H1 (cell line): ENCODE data around the gene EYA2. TPM values are rescaled to one million over a fixed set of nuclear protein-coding genes. Genes with fewer than 3 reads are reported as not detected.

Experiments used
- CTCF ChIA-PET: fragments of 300-600 bp; sonication (Branson Sonifier 250); formaldehyde crosslinking; loops from one replicate; lab custom pipeline; 2021; ENCODE audit not compliant: partially characterized antibody; lab: Charles Lee
- POLR2A ChIA-PET: fragments of 300-600 bp; sonication (Branson Sonifier 250); formaldehyde crosslinking; loops from one replicate; lab custom pipeline; 2021; ENCODE audit warnings: inconsistent platforms; ENCODE audit not compliant: partially characterized antibody; lab: Charles Lee
- DNase-seq, 2 experiments: peaks; one replicate each; pipeline versions ENCODE4 v3.0.0 to v3.0.0-alpha.2; 2010 to 2022; ENCODE audit warnings: low spot score in 2 of 2, low read depth in 1 of 2, mixed read lengths in 1 of 2
- FAIRE-seq: peaks from 2 replicates; lab custom pipeline; 2011; peaks lifted over from hg19 to GRCh38; lab: Jason Lieb, UNC
- H2AFZ ChIP-seq: 2 replicates; pipeline ENCODE4 v1.8.1; 2012; ENCODE audit warnings: low read length, inconsistent platforms
- H2AK5ac ChIP-seq: 2 replicates; pipeline ENCODE4 v1.6.1; 2013; ENCODE audit warnings: low read depth, low read length
- H2BK120ac ChIP-seq: replicated peaks from 2 replicates; pipeline ENCODE3; 2013; ENCODE audit warnings: low read depth, low read length, inconsistent platforms
- H2BK12ac ChIP-seq: 2 replicates; pipeline ENCODE4 v1.6.1; 2013; ENCODE audit warnings: low read depth, low read length
- H2BK15ac ChIP-seq: 2 replicates; pipeline ENCODE4 v1.6.1; 2013; ENCODE audit warnings: low read length
- H2BK20ac ChIP-seq: 2 replicates; pipeline ENCODE4 v1.6.1; 2013; ENCODE audit warnings: low read length
- H2BK5ac ChIP-seq: 2 replicates; pipeline ENCODE4 v1.6.1; 2013; ENCODE audit warnings: low read depth, low read length
- H3K14ac ChIP-seq: 2 replicates; pipeline ENCODE4 v1.6.1; 2013; ENCODE audit warnings: inconsistent platforms; ENCODE audit not compliant: insufficient read length
- H3K18ac ChIP-seq: 2 replicates; pipeline ENCODE4 v1.6.1; 2013; ENCODE audit warnings: low read length; ENCODE audit errors: extremely low read depth
- H3K23ac ChIP-seq: 2 replicates; pipeline ENCODE4 v1.6.1; 2013; ENCODE audit warnings: inconsistent platforms; ENCODE audit not compliant: insufficient read length
- H3K23me2 ChIP-seq: 2 replicates; pipeline ENCODE4 v1.6.1; 2013; ENCODE audit warnings: low read depth, low read length
- H3K27ac ChIP-seq: 2 replicates; pipeline ENCODE4 v1.6.1; 2011; ENCODE audit warnings: low read depth, low read length, inconsistent platforms
- H3K27me3 ChIP-seq, 4 experiments: replicated peaks in 1 of 4; 1 replicate in 1 of 4; 2 replicates in 3 of 4; pipeline versions ENCODE4 v1.6.1 to v1.8.1; 2011 to 2013; ENCODE audit warnings: low read length in 3 of 4, mild to moderate bottlenecking in 3 of 4, inconsistent platforms in 2 of 4, mixed read lengths in 2 of 4, moderate library complexity in 1 of 4; ENCODE audit not compliant: control insufficient read depth in 3 of 4, insufficient read depth in 3 of 4; ENCODE audit errors: extremely low read depth in 1 of 4
- H3K36me3 ChIP-seq, 4 experiments: 2 replicates each; pipeline versions ENCODE4 v1.6.1 to v1.8.1; 2011 to 2013; ENCODE audit warnings: mild to moderate bottlenecking in 4 of 4, low read length in 3 of 4, moderate library complexity in 2 of 4, control low read depth in 1 of 4, inconsistent platforms in 1 of 4; ENCODE audit not compliant: insufficient read depth in 4 of 4, control insufficient read depth in 2 of 4
- H3K4ac ChIP-seq: replicated peaks from 2 replicates; pipeline ENCODE3; 2013; ENCODE audit warnings: low read length, low read depth, mixed read lengths, inconsistent platforms; ENCODE audit not compliant: insufficient read length
- H3K4me1 ChIP-seq, 4 experiments: replicated peaks in 1 of 4; 1 replicate in 1 of 4; 2 replicates in 3 of 4; pipeline versions ENCODE4 v1.6.1 to v1.8.1; 2011 to 2013; ENCODE audit warnings: low read length in 3 of 4, inconsistent platforms in 2 of 4, mixed read lengths in 1 of 4; ENCODE audit not compliant: insufficient read depth in 4 of 4, control insufficient read depth in 3 of 4
- H3K4me2 ChIP-seq, 2 experiments: 2 replicates each; pipeline versions ENCODE4 v1.6.1 to v1.8.1; 2011 to 2013; ENCODE audit warnings: low read depth in 2 of 2, low read length in 2 of 2, control low read depth in 1 of 2, inconsistent platforms in 1 of 2, mild to moderate bottlenecking in 1 of 2; ENCODE audit not compliant: insufficient read depth in 1 of 2
- H3K4me3 ChIP-seq, 4 experiments: fragments of 200-600, 300-600 bp in 1 of 4; sonication (generic), shearing (Covaris generic), sonication (Bioruptor Twin) in 1 of 4; 2 replicates each; pipeline versions ENCODE4 v1.5.1 to v1.8.1; 2011 to 2016; ENCODE audit warnings: low read length in 4 of 4, low read depth in 3 of 4, control low read depth in 2 of 4, inconsistent platforms in 2 of 4, mild to moderate bottlenecking in 2 of 4, mixed read lengths in 1 of 4, moderate library complexity in 1 of 4; ENCODE audit not compliant: insufficient read depth in 2 of 4; ENCODE audit errors: extremely low read depth in 1 of 4
- H3K56ac ChIP-seq: replicated peaks from 2 replicates; pipeline ENCODE3; 2013; ENCODE audit warnings: low read depth, mild to moderate bottlenecking, mixed read lengths, low read length, inconsistent platforms; ENCODE audit not compliant: insufficient read length
- H3K79me1 ChIP-seq: 2 replicates; pipeline ENCODE4 v1.6.1; 2013; ENCODE audit warnings: low read depth, low read length, control low read depth
- H3K79me2 ChIP-seq, 2 experiments: 2 replicates each; pipeline versions ENCODE4 v1.6.1 to v1.8.1; 2012 to 2013; ENCODE audit warnings: low read length in 2 of 2, mild to moderate bottlenecking in 2 of 2, inconsistent platforms in 1 of 2; ENCODE audit not compliant: insufficient read depth in 2 of 2, control insufficient read depth in 1 of 2
- H3K9ac ChIP-seq, 4 experiments: replicated peaks in 1 of 4; 1 replicate in 1 of 4; 2 replicates in 3 of 4; pipeline versions ENCODE4 v1.6.1 to v1.8.1; 2011 to 2013; ENCODE audit warnings: low read depth in 3 of 4, low read length in 3 of 4, control low read depth in 2 of 4, mild to moderate bottlenecking in 2 of 4, moderate library complexity in 2 of 4, inconsistent platforms in 1 of 4; ENCODE audit errors: extremely low read depth in 1 of 4
- H3K9me3 ChIP-seq, 2 experiments: 2 replicates each; pipeline versions ENCODE4 v1.6.1 to v1.8.1; 2012 to 2013; ENCODE audit warnings: mild to moderate bottlenecking in 2 of 2, moderate library complexity in 2 of 2, control low read depth in 1 of 2, inconsistent platforms in 1 of 2, low read depth in 1 of 2, low read length in 1 of 2, mixed read lengths in 1 of 2; ENCODE audit not compliant: insufficient read depth in 2 of 2
- H4K20me1 ChIP-seq, 2 experiments: replicated peaks in 1 of 2; 2 replicates each; pipeline versions ENCODE3 to v1.8.1; 2011 to 2013; ENCODE audit warnings: inconsistent platforms in 2 of 2, low read length in 2 of 2, mild to moderate bottlenecking in 1 of 2; ENCODE audit not compliant: insufficient read depth in 2 of 2, control insufficient read depth in 1 of 2
- H4K5ac ChIP-seq: 2 replicates; pipeline ENCODE4 v1.6.1; 2013; ENCODE audit warnings: low read length, low read depth, mixed read lengths, inconsistent platforms; ENCODE audit not compliant: insufficient read length
- H4K8ac ChIP-seq: 2 replicates; pipeline ENCODE4 v1.8.0; 2013; ENCODE audit warnings: mild to moderate bottlenecking, moderate library complexity, low read length, inconsistent platforms; ENCODE audit not compliant: insufficient read depth; ENCODE audit errors: extremely low read depth
- H4K91ac ChIP-seq: replicated peaks from 2 replicates; pipeline ENCODE3; 2013; ENCODE audit warnings: low read length, mixed read lengths, inconsistent platforms; ENCODE audit not compliant: insufficient read length
- CHD1 ChIP-seq: IDR thresholded peaks from 2 replicates; pipeline ENCODE4 v1.6.1; 2012; ENCODE audit warnings: low read depth, low read length, improper control_type of control experiment
- CTCF ChIP-seq, 3 experiments: IDR thresholded peaks; 1 replicate in 2 of 3; 2 replicates in 1 of 3; pipeline versions ENCODE4 v1.5.1 to v1.6.1; 2011; ENCODE audit warnings: low read length in 3 of 3, mild to moderate bottlenecking in 3 of 3, inconsistent platforms in 2 of 3, low read depth in 1 of 3, moderate library complexity in 1 of 3; ENCODE audit not compliant: insufficient read depth in 1 of 3; ENCODE audit errors: control extremely low read depth in 1 of 3
- JUN ChIP-seq: IDR thresholded peaks from 2 replicates; pipeline ENCODE4 v1.6.1; 2011; ENCODE audit warnings: low read depth, mild to moderate bottlenecking, improper control_type of control experiment, low read length
- MAFK ChIP-seq: IDR thresholded peaks from 2 replicates; pipeline ENCODE4 v1.6.1; 2012; ENCODE audit warnings: low read depth, mild to moderate bottlenecking, improper control_type of control experiment, low read length
- WGBS, 2 experiments: shearing (Covaris generic) in 1 of 2; methylation state at CpG; one replicate each; pipeline versions ENCODE4 v1.1.6 to v1.1.7; 2013 to 2015; ENCODE audit warnings: low lambda C conversion rate in 2 of 2, mixed read lengths in 2 of 2, inconsistent platforms in 1 of 2, low coverage in 1 of 2, missing lambda C conversion rate in 1 of 2; ENCODE audit not compliant: insufficient replicate concordance in 2 of 2, insufficient coverage in 1 of 2, insufficient read length in 1 of 2; ENCODE audit errors: extremely low coverage in 1 of 2, missing lambda C conversion rate in 1 of 2; 5-methylcytosine and 5-hydroxymethylcytosine counted together
- polyA plus RNA-seq, 7 experiments: library from polyadenylated mRNA; depleted of rRNA in 3 of 7; stranded (reverse) in 5 of 7; unstranded in 2 of 7; fragments of >200 nt in 5 of 7; fragments of 200-250 nt in 2 of 7; gene quantifications; 1 replicate in 5 of 7; 2 replicates in 1 of 7; 4 replicates in 1 of 7; pipeline versions ENCODE4 v1.2.1 to v1.2.3, GENCODE V29; 2011 to 2013; ENCODE audit warnings: missing spikeins in 2 of 7, mixed read lengths in 2 of 7
- total RNA-seq: library from RNA; stranded (reverse); fragmentation: NEBNext Ultra II Directional; extraction: Animal tissue kit (Norgen Biotek cat#: 25700); gene quantifications from 2 replicates; pipeline ENCODE4 v1.2.1, GENCODE V29; 2021

Gene EYA2
- total and polyA plus RNA-seq, 2 of the 8 experiments (the other 6 are each of a cell fraction or from before 2014, with no cell fraction given), result 1.6 to 1.7 TPM

GRCh38 chr20:47227119-47227518 is 332.5 kb downstream of the EYA2 start:
- WGBS, 2 experiments, result 93% methylated on average over 7 of the region's 7 CpGs; no CpG with 5 or more reads in 1 of the 2 experiments
- no peak overlapping the region for H4K91ac ChIP-seq

More at GRCh38 chr20:47227119-47227518, 332.5 kb downstream of the EYA2 start:
- Histone ChIP-seq H4K20me1 (no peaks in the 10 kb centered on the region), H2BK15ac (no peak overlapping the region), H3K79me2 (peaks cover 0 to 9% of the 10 kb centered on the region in 2 experiments; a peak in 1 of 4 replicates), H4K8ac (no peak overlapping the region; the same call in 1 of the 2 replicates), H3K4ac (no peak overlapping the region), H2AFZ (no peak overlapping the region), H3K9me3 (no peaks in the 10 kb centered on the region), H3K9ac (no peak overlapping the region), H3K36me3 (peaks cover 43 to 99% (median 70%) of the 10 kb centered on the region in 4 experiments), H3K23me2 (no peaks in the 10 kb centered on the region), H2BK12ac (no peak overlapping the region), H3K27ac (no peak overlapping the region), H3K18ac (no peak overlapping the region), H2BK20ac (no peak overlapping the region), H2BK120ac (no peak overlapping the region), H3K56ac (no peak overlapping the region), H3K79me1 (peaks cover 3% of the 10 kb centered on the region; the same call in 1 of the 2 replicates), H3K23ac (no peak overlapping the region), H3K4me1 (no peaks in the 10 kb centered on the region; a peak in 1 of 7 replicates), H2BK5ac (no peak overlapping the region), H3K14ac (no peak overlapping the region), H4K5ac (no peak overlapping the region), H2AK5ac (no peak overlapping the region), H3K4me3 (no peak overlapping the region), H3K27me3 (no peaks in the 10 kb centered on the region), H3K4me2 (no peak overlapping the region)
- FAIRE-seq, result no peak
- no peak for DNase-seq
- CTCF ChIA-PET, result interaction anchor here (0.9 to 1.3 kb wide), 5 partner anchors 10 to 157 kb away, joined by 3 to 7 read pairs (median 3); no protein-coding TSS in a partner anchor
- no peak for TF ChIP-seq CTCF (IDR thresholded peaks at IDR 0.05; ENCODE audit: control extremely low read depth in 1 of 3, insufficient read depth in 1 of 3, low read depth in 1 of 3, low read length in 3 of 3)
- no peak for TF ChIP-seq CHD1
- no peak for TF ChIP-seq MAFK
- TF ChIP-seq JUN, result no peak
- POLR2A ChIA-PET, result interaction anchor here (0.8 to 1.7 kb wide), 3 partner anchors 10 to 62 kb away, joined by 3 read pairs; no protein-coding TSS in a partner anchor
